Stimulated activated CD8-positive, alpha-beta memory T cell treated with anti-CD3 and anti-CD28 coated beads, Interleukin-7, amount 100 ng/mL, for 48 hours (primary cell): Measurements from ENCODE around the gene CCT6B.
"Not testable (repeated sequence)": the region's sequence is repeated elsewhere in the genome, so short reads cannot be mapped to it uniquely, and the experiment has no call there.

Experiments
- DNase-seq, 2 donors: peaks; one replicate each; pipeline ENCODE4 v3.0.0-alpha.2; 2020; ENCODE audit warnings: low read depth in 1 of 2; ENCODE audit errors: extremely low read depth in 1 of 2

CCT6B gene

GRCh38 chr17:34980681-34981537, 19.6 kb upstream of the CCT6B start:
- DNase-seq = peak; percentile 53 to 60

GRCh38 chr17:34980353-34980680, 19.1 kb upstream of the CCT6B start, which contains the start of gene LIG3:
Gene LIG3, plus strand, starts transcription at chr17:34980512. Its CDS starts 2,494 bp downstream, at chr17:34983006.
- DNase-seq = peak; percentile 90

DNA sequence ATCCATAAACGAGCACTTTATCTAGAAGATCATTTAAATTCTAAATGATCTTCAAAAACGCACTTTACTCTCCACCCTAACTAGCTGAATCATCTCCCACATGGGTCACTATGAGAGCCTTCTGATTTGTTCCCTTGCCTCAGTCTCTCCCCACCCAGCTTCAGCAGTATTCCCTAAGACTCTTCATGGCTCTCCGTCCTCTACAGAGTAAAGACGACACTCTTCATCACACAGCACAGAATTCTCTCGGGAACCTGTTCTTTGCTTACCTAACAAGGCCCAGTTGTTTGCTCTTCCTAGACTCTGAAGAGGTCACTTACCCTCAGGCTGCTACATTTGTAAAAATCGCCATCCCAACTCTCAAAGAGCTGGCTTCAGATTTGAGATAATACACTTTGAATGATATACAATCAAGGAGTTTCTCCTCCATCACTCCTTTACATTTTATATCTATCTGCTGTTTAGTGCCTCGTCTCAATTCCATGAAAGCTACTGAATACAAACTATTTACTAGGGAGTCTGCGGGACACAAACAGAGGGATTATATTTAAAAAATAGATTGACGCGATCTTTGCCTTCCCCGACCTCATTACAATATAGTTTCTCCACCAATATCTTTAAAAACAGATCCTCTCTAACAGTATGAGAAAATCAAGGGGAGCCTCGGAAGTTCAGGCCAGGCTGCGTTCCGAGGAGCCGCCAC, 18.5 kb upstream of the CCT6B start:
- no peak for DNase-seq

DNA sequence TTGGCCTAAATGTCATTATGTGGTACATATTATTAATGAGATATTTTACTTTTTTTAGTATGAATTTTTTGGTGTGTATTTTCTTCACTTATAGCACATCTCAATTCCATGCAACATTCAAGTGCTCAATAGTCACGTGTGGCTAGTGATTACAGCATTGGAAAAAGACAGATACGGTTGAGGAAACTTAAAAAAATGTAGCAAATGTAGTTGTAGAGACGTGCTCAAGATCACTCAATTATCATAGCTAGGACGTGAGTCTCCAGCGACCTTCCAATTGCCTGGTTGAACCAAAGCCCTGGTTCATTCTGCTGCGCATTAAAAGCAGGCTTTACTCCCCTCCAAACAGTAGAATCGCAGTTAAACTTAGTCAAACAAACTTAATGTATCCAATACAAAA, 17.9 kb upstream of the CCT6B start:
- DNase-seq = no peak

- DNase-seq = no peak
These were observed 13.8 kb upstream of the CCT6B start for GRCh38 chr17:34974794-34975785.

DNA sequence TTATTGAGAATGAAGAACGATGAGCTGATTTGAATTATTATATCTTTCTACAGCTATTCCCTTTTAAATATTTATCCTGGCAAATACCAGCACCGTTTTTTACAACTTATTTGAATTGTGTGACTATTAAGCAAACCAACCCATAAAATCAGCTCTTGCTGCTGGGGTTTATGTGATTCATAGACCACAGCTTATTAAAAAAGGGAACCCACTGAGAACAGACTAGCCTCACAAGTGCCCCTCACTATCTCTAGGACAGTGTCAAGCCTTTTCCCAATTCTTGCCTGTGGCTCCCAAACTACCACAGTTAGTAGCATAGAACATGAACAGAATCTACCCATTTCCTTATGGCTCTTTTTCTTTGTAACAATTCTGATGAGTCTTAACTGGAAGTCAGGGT, 12.9 kb upstream of the CCT6B start:
- no peak for DNase-seq

DNA sequence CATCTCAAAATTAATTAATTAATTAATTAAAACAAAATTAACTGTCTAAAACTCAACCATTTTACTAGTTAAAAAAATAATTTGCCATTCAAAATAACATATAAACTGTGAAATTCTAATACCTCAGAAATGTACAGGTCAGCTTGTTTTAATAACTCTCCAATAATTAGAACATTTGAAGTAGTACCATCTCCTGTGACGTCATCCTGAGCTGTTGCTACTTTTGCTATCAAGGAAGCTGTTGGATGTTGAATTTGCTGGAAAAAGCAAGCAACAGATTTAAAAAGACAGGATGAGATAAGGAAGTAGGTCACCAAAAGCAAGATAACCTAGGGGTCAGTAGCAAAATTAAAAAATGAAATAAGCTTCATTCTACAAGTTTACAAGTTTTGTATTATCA, 2.8 kb downstream of the CCT6B start:
- DNase-seq = no peak

DNA sequence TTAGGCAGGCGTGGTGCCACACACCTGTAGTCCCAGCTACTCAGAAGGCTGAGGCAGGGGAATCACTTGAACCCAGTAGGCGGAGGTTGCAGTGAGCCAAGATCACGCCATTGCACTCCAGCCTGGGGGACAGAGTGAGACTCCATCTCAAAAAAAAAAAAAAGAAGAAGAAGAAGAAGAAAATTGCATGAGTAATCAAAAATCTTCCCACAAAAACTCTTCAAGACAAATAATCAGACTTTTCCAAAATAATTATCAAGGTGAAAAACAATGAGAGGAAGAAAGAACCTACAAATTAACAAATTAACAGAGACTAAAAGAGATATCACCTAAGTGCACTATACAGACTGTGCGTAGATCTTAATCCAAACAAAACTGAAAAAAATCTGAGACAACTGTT, 10.5 kb downstream of the CCT6B start:
- DNase-seq = not testable (repeated sequence)

GRCh38 chr17:34930283-34930682, 31.0 kb downstream of the CCT6B start:
- no peak for DNase-seq

DNA sequence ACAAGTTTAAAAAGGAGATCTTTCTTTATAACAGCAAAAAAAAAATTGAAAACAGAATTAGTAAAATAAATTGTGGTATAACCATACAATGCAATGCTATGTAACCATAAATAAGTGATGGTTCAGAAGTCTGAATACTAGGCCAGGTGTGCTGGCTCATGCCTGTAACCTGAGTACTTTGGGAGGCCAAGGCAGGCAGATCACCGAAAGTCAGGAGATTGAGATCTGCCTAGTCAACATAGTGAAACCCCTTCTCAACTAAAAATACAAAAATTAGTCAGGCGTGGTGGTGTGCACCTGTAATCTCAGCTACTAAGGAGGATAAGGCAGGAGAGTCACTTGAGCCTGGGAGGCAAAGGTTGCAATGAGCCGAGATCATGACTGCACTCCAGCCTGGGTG, 34.6 kb downstream of the CCT6B start:
- DNase-seq = no peak

DNA sequence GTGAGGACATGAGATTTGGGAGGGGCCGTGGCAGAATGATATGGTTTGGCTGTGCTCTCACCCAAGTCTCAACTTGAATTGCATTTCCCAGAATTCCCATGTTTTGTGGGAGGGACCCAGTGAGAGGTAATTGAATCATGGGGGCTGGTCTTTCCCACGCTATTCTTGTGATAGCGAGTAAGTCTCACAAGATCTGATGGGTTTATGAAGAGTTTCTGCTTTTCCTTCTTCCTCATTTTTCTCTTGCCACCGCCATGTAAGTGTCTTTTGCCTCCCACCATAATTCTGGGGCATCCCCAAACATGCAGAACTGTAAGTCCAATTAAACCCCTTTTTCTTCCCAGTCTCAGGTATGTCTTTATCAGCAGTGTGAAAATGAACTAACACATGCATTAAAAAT, 40.6 kb downstream of the CCT6B start:
- no peak for DNase-seq

DNA sequence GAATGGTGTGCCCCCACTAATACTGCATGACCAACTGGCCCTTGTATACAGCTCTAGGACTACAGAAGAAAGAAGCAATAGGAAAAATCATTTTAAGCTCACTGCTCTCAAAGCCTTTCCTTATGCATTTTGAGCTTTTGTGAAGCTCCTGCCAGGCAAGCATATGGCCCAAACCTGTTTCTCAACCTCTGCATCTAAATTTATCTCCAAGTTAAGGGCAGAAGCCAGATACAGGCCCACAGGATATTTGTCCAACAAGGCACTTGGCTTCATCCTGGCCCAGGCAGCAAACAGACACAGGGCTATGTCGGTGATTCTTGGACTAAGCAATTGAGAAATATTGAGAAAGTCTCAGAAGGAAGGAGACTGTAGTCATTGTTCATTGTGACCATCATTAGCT, 43.9 kb downstream of the CCT6B start:
- DNase-seq = no peak

- no peak for DNase-seq
These were observed 45.1 kb downstream of the CCT6B start for GRCh38 chr17:34916120-34916519.

DNA sequence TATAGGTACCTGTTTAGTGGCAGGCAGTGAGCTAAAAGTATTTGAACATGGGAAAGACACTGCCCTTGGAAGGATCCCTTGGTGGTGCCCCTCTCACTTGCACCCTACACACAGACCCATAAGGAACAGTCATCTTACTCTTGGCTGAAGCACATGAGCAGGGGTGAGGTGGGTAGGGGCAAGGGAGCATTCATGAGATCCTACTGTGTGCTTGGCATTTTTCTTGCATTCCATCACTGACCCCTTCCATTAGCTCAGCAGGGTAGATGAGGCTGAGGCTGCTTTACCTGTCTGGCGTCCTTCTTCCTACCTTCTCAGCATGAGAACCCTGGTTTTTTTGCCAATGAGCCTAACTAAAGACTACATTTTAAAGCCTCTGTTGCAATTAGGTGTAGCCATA, 48.3 kb downstream of the CCT6B start:
- DNase-seq = no peak

GRCh38 chr17:34909040-34909439, 52.2 kb downstream of the CCT6B start:
- no peak for DNase-seq

DNA sequence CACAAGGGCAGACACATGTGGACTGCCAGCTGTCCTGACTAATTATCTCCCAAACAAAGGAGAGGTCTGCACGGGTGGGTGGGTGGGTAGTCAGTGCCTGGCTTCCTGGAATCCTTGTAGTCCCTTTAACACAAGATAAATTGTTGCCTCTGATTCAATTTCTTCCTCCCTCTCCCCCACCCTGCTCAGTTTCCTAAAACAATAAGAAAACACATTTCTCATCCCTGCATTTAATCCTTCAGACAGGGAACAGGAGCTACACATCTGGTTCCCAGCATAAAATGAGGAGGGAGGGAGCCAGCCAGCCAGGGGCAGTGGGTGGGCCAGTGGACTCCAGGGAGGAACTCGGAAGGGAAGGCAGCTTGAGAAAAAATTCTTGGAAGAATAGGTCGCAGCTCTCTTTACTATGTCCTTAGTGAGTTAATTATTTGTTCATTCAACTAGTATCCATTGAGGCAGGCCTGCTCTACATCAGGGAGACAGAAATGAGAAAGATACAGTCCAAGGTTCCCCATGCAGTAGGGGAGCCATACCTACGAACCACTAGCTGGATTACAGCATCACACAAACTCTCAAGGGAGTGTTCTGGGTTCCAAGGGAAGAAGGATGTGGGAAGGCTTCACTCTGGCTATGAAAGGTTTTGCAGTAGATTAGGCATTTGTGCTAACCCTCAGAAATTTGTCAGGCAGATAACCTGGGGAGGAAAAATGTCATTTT, 58.3 kb downstream of the CCT6B start:
- DNase-seq = no peak

DNA sequence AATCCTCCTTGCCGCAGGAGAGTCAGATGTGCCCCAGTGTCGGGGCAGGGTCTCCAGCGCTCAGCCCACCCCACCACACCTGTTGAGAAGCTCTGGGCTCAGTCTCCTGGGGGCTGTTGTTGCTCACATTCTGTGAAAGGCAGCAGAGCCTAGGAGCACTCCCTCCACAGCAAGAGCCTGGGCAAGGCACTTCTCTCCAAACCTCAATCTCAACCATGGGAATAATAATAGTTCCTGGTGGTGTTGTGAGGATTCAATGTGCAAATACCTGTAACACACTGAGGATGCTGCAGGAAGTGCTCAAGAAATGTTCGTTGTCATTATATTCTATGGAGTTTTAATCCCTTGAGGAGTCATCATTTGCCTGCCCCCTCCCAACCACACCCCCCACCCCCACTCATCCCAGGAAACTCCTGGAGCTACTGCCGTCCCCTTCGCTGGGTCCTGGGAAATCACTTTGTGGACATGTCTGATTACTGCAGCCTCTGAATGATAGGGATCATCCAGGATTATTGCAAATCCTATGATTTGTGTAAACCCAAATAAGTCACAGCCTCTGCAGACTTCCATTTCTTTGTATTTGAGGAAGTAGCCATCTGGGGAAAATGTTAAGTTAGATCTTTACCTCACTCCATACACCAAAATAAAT, 61.5 kb downstream of the CCT6B start:
- DNase-seq = no peak

DNA sequence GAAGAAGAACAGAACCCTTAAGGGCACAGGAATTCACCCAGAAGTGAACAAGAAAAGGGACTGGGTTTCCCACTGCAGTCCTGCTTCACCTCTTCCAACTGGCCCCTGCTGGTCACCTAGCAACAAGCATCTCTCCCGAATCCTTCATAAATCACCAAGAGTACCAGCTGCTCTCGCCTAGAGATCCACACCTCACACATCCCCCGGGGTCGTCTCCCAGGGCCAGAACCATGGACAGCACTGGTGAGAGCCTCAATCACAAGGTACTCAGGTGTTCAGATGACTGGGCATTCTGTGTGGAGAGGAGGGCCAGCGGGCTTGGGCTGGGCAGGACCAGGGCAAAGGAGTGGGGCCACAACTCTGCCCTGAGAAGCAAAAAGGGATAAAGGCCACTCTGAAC, 65.9 kb downstream of the CCT6B start:
- DNase-seq = no peak

- DNase-seq = no peak
These were observed 66.3 kb downstream of the CCT6B start for GRCh38 chr17:34894964-34895363.
